HG02870 (cell line): ENCODE measurements around the gene CLRN1.
"Not testable (repeated sequence)": the region's sequence is repeated elsewhere in the genome, so short reads cannot be mapped to it uniquely, and the experiment has no call there.

ENCODE experiments used
- ATAC-seq: cut with Tn5 transposase; IDR thresholded peaks from one replicate; pipeline ENCODE4 v1.9.1; 2021; ENCODE audit warnings: mild to moderate bottlenecking, moderate library complexity; ENCODE audit not compliant: unreplicated experiment

CLRN1 gene, protein sequence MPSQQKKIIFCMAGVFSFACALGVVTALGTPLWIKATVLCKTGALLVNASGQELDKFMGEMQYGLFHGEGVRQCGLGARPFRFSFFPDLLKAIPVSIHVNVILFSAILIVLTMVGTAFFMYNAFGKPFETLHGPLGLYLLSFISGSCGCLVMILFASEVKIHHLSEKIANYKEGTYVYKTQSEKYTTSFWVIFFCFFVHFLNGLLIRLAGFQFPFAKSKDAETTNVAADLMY

DNA sequence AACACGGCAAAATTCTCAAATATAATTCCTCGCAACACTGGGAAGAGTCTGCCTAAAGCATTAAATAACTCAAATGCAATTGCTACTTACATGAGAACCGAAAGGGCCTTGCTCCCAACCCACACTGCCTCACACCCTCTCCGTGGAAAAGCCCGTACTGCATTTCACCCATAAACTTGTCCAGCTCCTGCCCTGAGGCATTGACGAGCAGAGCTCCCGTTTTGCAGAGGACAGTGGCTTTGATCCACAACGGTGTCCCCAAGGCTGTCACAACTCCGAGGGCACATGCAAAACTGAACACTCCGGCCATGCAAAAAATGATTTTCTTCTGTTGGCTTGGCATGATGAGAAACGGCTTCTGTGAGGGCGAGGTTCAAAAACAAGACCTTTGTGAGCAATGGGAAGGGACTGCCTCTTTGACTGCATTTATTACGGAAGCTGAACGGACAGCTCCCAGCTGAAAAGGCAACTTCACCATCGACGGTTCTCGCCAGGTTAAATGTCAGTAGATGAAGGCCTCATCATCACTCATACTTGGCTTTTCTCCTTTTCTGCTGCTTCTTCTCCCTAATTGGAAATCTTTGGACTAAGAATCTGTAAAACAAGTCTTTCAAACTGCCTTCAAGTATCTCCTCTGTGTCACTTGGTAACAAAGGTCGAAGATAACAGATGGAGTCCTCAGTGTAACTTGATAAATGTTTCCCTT lies at the start of gene CLRN1:
TSS of gene CLRN1 (minus strand) at position 362 of the 706 bp plus-strand sequence. CDS start at position 343, 19 bp downstream.
- no peak for ATAC-seq

GRCh38 chr3:151016478-151016795 lies 43.9 kb upstream of the CLRN1 start:
- ATAC-seq = no peak

DNA sequence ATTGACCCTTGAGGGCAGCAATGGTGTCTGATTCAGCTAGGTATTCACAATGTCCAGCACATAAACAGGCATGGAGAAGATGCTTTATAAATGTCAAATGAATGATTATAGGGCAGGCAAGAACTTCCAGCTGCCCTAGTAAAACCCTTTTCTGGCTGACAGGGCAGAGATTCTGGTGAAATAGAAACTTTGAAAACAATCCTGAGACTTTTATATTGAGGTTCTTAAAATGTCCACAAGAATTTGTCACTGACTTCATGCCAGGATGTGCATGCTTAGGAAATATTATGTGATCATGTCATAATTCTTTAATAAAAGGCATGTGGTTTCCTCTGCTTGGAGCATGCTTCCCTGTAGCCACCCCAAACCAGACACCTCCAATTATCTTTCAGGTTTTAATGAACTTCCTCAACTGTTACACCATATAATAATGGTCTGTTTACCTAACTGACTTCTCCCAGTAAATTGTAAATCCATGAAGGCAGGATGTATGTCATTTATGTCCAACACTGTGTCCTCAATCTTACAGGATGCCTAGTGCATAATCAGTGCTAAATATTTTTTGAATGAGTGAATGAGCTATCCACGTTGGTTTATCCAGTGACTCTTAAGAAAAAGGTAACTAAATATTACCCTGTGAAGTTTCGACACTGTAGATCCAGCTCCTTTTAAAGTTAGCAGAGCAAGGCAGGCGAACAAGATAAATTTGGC lies 43.4 kb upstream of the CLRN1 start:
- no peak for ATAC-seq

DNA sequence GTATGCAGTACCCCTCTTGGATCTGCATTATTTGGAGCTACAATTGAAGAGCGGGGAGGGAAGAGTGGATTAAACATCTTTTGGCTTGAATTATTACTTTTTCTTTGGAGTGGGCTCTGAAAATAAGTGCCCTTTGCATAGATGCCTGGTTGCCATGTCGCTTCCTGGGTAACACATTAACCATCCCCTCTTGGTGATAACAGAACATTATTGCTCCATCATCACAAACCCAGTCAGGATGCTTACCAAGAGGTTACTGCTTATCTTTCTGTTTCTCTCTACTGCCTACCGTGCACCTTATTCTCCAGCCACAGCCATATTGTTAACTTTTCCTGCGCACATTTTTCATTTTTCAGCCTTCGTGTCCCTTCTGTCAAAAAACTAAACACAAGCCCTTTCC lies 42.7 kb upstream of the CLRN1 start:
- ATAC-seq = no peak

DNA sequence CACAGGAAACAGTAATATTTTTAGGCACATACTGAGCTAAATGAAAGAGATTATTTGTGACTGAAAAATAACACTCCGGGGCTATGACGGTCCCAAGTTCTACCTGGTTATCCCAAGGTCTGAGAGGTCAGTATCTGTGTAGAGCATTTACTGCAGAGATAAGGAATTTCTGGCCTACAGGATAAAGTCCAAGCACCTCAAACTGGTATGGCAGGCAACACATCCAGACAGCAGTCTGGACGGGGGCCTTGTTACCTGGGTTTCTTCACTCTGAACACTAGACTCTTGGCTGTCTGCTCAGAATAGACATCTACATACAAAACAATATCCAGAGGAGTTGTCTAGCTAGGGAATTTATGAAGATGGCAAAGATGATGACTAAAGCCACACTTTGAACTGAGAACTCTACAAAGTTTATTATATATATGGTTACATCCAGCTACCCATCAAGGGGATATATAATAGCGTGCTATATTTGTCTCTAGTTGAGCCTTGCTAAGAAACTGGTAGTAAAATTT lies 42.0 kb upstream of the CLRN1 start:
- ATAC-seq = no peak

GRCh38 chr3:151012753-151013152 lies 40.2 kb upstream of the CLRN1 start:
- no peak for ATAC-seq

DNA sequence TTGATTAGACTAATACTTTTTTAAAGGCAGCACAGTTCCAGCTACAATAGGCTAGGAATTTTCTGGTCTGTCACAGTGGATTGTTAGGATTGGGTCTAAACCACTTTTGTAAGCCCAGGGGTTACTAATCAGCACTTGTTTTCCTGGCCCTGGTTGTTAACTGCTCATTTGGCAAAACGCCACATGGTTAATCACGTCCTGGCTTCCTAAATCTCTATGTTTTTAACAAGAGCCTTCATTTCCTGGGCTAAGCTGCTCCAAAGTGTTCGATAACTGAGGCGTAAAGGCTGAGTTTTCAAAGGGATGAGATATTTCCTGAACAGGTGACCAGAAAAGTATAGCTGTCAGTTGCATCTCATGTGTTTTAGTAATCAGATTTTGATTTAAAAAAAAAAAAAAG lies 38.9 kb upstream of the CLRN1 start:
- no peak for ATAC-seq

- no peak for ATAC-seq
These were observed 37.5 kb upstream of the CLRN1 start for GRCh38 chr3:151009981-151010380.

GRCh38 chr3:151009430-151009829 lies 36.9 kb upstream of the CLRN1 start:
- ATAC-seq = no peak

DNA sequence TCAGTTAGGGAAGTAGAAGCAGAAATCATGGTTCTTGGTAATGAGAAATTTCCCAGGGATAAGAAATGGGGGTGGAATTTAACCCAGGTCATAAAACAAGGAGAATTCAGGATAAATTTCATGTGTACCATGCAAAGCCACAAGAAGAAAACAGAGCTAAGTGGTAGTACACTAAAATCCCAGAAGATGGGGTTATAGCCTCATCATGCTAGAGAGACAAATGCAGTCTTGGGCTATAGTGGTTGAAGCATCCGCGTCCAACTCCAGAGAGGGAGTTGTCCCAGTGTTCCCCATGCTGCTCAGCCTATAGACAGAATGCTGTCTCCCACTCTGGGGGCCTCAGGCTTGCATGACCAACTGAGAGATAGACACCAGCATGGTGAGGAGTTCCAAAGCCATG lies 36.2 kb upstream of the CLRN1 start:
- ATAC-seq = no peak

DNA sequence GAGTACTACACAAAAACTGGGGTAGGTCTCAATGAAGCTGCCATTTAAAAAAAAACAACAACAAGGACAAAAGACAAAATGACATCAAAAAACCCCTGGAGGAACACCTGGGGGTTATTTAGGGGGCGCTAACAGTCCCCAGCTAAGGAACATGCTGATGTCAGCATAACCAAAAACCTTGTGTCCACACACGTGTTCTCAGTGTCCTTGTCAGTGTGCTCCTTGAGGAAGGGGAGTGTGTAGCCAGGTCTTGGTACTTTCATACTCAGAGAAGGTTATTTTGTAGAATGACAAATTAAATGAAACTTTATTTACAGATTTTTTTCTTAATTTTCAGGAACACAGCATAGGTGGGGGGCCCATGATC lies 31.2 kb upstream of the CLRN1 start:
- no peak for ATAC-seq

GRCh38 chr3:151003029-151003767 lies 30.7 kb upstream of the CLRN1 start:
- no peak for ATAC-seq

GRCh38 chr3:151002003-151002981 lies 29.8 kb upstream of the CLRN1 start:
- ATAC-seq = no peak

GRCh38 chr3:150998996-150999395 lies 26.5 kb upstream of the CLRN1 start:
- no peak for ATAC-seq

GRCh38 chr3:150996731-150997130 lies 24.2 kb upstream of the CLRN1 start:
- ATAC-seq = no peak

DNA sequence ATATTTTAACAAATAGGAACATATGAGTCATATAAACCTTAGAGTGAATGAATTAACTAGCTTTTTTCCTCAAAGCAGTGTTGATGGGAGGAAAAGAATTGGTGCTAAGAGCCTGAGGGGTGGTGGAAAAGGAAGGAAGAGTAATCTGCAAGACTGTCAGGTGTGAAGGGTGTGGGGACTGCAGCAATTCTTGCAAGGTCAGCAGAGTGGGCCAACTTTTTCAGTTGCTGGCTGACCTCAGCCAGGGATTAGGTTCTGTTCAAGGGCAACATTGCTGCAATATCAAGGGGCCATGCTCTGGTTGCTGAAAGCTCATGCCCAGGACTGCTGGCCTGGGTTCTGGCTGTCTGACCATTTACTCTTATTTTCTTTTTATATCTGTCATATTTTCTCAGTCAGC lies 23.0 kb upstream of the CLRN1 start:
- ATAC-seq = no peak

- no peak for ATAC-seq
These were observed 16.7 kb upstream of the CLRN1 start for GRCh38 chr3:150989208-150989607.

- not testable (repeated sequence) for ATAC-seq
These were observed 15.9 kb upstream of the CLRN1 start for GRCh38 chr3:150988395-150988794.

DNA sequence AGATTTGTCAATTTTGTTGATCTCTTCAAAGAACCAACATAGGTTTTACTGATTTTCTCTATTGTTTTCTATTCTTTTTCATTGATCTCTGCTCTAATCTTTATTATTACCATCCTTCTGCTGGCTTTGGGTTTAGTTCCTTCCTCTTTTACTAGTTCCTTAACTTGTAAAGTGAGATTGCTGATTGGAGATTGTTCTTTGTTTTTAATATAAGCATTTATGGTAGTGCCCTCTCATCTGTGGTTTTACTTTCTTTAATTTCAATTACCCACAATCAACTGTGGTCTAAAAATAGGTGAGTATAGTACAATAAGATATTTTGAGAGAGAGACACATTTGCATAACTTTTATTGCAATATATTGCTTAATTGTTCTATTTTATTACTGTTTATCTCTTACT lies 13.2 kb upstream of the CLRN1 start:
- ATAC-seq = no peak

DNA sequence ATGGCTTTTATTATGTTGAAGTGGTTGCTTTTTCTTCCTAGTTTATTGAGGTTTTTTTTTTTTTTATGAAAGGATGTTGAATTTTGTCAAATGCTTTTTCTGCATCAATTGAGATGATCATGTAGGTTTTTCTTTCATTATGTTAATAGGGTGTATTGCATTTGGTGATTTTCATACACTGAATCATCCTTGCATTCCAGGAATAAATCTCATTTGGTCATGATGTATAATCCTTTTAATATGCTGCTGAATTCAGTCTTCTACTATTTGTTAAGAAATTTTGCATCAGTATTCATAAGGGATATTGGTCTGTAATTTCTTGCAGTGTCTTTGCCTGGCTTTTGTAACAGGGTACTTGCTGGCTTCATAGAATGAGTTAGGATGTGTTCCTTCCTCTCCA lies 11.5 kb upstream of the CLRN1 start:
- ATAC-seq = no peak
